ENCODE measurements around the gene APOL1.
"Not testable (repeated sequence)": the region's sequence is repeated elsewhere in the genome, so short reads cannot be mapped to it uniquely, and the experiment has no call there.

DNA sequence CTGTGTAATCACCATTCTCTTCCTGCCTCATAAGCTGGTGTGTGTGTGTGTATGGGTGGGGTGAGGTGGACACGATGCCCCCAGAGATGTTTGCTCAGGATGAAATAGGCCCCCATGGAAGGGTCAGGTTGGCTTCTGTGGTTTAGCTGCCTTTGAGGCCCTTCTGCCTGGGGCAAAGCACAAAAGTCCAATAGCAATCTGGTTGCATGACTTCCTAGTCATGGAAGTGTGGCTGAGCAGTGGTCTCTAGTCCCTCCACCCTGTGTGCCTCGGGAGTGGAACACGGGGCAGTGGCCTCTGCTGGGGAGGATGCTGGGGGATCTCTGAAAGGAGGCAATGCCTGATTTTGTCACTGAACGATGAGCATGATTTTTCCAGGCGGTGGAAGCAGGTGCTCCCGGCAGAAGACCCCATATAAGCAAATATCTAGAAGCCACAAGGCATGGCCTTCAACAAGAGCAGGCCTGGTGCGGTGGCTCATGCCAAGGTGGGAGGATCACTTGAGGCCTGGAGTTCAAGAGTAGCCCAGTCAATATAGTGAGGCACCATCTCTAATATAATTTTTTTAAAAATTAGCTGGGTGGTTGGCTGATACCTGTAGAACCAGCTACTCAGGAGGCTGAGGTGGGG is 839 bp upstream of the APOL1 start:
- TF ChIP-seq, protein P1, sequence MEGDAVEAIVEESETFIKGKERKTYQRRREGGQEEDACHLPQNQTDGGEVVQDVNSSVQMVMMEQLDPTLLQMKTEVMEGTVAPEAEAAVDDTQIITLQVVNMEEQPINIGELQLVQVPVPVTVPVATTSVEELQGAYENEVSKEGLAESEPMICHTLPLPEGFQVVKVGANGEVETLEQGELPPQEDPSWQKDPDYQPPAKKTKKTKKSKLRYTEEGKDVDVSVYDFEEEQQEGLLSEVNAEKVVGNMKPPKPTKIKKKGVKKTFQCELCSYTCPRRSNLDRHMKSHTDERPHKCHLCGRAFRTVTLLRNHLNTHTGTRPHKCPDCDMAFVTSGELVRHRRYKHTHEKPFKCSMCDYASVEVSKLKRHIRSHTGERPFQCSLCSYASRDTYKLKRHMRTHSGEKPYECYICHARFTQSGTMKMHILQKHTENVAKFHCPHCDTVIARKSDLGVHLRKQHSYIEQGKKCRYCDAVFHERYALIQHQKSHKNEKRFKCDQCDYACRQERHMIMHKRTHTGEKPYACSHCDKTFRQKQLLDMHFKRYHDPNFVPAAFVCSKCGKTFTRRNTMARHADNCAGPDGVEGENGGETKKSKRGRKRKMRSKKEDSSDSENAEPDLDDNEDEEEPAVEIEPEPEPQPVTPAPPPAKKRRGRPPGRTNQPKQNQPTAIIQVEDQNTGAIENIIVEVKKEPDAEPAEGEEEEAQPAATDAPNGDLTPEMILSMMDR (IDR thresholded peaks at IDR 0.05) = not testable (repeated sequence)
- not testable (repeated sequence) for TF ChIP-seq POLR2AphosphoS5, POLR2A (IDR thresholded peaks at IDR 0.05)

Measured in prostate gland (tissue), 2 donors.